ENCODE results near the gene SLMAP. TPM values are rescaled to one million over a fixed set of nuclear protein-coding genes. Genes with fewer than 3 reads are reported as not detected.

The SLMAP gene
- polyA plus RNA-seq, 3 donors from 2014 or later, result 11.0 to 31.2 (median 19.3) TPM

DNA sequence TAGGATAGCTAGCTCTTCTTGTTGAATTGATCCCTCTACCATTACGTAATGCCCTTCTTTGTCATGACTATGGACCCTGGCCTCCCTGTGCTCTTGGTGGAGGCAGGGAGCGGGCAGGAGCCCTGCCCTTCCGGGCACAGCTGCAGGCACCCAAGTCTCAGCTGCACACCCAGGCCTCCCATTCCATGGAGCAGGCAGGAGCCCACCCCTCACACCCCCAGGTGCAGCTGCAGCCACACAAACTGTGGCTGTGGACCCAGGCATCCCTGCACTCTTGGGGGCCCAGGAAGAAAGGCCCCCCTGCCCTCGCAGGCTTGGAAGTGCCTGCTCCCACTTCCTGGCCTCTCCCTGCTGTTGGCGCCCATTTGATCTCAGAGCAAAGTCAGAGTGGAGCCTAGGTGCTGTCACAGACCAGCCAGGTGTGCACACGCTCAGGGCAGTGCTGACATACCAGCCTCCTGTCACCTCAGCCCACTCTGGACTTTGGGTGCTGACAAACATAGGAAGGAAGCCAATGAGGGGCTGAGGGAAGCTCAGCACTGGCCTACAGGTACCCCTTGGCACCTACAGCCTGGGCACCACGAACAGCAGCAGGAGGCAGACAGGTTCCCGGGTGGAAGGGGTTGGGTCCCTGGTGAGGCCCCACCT is 53.0 kb downstream of the SLMAP start:
- DNase-seq, result no peak
- Mint-ChIP-seq H3K27ac (no peak overlapping the region), H3K9me3 (no peaks in the 10 kb centered on the region), H3K4me3 (no peak overlapping the region), H3K4me1 (peaks cover 51 to 63% of the 10 kb centered on the region in 2 donors), H3K36me3 (no peaks in the 10 kb centered on the region), H3K27me3 (ENCODE audit: low read depth in 3 of 3) (peaks cover 0 to 2% (median 1%) of the 10 kb centered on the region in 3 donors)

DNA sequence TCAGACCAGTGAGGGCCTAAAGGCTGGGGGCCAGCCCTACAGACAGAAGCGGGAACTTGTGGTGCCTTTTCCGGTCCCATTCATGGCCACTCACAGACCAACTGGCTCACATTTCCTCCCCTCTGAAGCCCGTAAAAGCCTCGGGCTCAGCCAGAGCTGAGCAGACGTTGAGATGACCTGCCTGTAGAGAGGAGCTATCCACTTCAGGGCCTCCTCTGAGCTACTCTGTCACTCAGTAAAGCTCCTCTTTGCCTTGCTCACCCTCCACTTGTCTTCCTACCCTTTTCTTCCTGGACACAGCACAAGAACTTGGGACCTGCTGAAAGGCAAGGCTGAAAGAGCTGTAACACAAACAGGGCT is 53.5 kb downstream of the SLMAP start:
- no peak for DNase-seq
- Mint-ChIP-seq H3K27me3 (ENCODE audit: low read depth in 3 of 3) (peaks cover 0 to 2% (median 1%) of the 10 kb centered on the region in 3 donors), H3K4me3 (no peak overlapping the region), H3K36me3 (no peaks in the 10 kb centered on the region), H3K4me1 (peaks cover 52 to 63% of the 10 kb centered on the region in 2 donors), H3K27ac (peak overlapping the region in 1 of 6 donors; percentile 25), H3K9me3 (no peaks in the 10 kb centered on the region)

DNA sequence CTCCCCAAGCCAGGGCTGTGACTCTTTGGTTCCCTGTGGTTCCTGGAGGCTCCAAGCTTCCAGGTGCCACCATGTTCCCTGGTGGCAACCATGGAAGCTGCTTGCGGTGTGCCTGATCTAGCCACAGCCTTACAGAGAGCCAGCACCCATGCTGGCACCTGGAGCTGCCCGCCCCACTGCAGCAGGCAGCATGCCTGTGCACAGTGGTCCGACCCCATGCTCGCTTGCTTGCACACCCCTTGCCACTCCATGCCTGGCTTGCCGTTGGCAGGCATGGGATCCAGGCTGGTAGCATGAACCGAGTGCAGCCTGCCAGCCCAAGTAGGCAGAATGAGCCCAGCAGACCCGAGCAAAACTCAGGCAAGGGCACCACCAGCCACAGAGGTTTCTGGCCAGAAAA is 53.9 kb downstream of the SLMAP start:
- Mint-ChIP-seq H3K4me1 (peaks cover 52 to 63% of the 10 kb centered on the region in 2 donors), H3K9me3 (no peaks in the 10 kb centered on the region), H3K27me3 (ENCODE audit: low read depth in 3 of 3) (peaks cover 0 to 2% (median 1%) of the 10 kb centered on the region in 3 donors), H3K36me3 (no peaks in the 10 kb centered on the region), H3K27ac (no peak overlapping the region), H3K4me3 (no peak overlapping the region)
- DNase-seq, result no peak

DNA sequence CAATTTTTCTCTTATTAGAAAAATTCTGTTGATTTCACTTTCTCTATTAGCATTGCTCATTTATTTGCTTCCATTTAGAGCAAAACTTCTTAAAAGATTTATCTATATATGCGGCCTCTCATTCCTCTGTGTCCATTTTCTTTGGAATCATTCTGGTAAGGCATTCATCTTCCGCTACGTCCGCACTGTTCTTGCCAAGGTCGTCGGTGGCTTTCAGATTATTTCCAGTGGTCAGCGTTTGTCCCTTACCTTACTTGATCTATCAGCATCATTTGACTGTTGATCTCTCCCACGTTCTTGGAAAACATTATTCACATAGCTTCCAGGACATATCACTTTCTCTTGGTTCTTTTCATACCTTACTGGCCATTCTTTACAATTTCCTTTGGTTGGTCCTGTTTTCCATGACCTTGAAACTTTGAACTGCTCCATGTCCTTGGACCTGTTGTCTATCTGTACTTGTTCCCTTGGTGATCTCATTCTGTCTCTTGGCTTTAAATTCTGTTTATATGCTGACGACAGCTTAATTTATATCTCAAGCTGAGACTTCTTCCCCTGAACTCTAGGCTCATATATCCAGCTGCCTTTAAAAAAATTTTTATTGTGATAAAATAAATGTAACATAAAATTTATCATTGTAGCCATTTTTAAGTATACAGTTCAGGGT is 54.5 kb downstream of the SLMAP start:
- peak overlapping the region in 2 of 6 donors; percentile 35 for H3K27ac Mint-ChIP-seq
- peaks cover 51 to 63% of the 10 kb centered on the region in 2 donors for H3K4me1 Mint-ChIP-seq

DNA sequence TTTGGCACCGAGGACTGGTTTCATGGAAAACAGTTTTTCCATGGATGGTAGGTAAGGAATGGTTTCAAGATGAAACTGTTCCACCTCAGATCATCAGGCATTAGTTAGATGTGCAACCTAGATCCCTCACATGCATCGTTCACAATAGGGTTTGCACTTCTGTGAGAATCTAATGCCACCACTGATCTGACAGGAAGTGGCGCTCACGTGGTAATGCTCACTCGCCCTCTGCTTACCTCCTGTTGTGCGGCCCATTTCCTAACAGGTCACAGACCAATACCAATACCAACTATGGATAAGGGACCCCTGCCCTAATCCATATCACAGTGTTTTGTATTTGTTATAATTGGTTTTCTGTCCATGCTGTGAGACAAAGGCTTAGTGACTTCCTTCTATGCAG is 58.9 kb downstream of the SLMAP start:
- DNase-seq, result peak; percentile 43 to 50 (median 44)
- Mint-ChIP-seq H3K4me3 (peak overlapping the region; percentile 21 to 68 (median 60)), H3K36me3 (no peaks in the 10 kb centered on the region), H3K4me1 (peaks cover 32 to 61% of the 10 kb centered on the region in 2 donors), H3K27me3 (ENCODE audit: low read depth in 3 of 3) (peaks cover 0 to 4% (median 2%) of the 10 kb centered on the region in 3 donors), H3K9me3 (no peaks in the 10 kb centered on the region), H3K27ac (peak overlapping the region; percentile 58 to 92 (median 88))

More for the DNA sequence above, 54.5 kb downstream of the SLMAP start:
- H3K4me3 Mint-ChIP-seq, result no peak overlapping the region
- H3K36me3 Mint-ChIP-seq, result no peaks in the 10 kb centered on the region
- H3K27me3 Mint-ChIP-seq (ENCODE audit: low read depth in 3 of 3), result peaks cover 0 to 2% (median 1%) of the 10 kb centered on the region in 3 donors
- H3K9me3 Mint-ChIP-seq, result no peaks in the 10 kb centered on the region
- DNase-seq, result no peak

DNA sequence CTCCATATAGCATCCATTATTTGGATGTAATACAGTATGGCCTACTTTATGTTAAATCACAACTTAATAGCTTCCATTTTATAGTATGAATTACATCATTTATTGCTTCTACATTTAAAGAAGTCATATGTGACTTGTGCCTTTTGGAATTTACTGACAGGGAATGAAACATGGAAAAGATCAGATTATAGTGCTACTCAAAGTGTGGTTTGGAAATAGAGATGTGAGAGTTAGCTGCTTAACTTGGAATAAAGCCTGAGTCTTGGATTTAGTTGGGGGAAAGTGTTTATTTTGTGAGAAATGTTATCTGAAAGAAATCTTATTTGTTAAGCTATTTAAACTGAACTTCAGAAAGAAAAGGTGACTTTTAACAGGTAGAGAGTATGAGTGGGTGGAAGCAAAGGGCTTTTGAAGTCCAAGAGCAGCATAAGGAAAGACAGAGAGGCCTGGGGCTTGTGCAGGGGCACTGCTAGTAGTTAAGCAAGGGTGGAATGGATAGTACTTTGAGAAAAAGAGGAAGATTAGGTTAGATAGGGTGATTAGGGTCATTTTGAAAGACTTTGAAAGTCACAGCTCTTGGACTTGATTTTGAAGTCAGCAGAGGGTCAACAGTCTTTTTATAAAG is 60.5 kb downstream of the SLMAP start:
- H3K27ac Mint-ChIP-seq, result peak overlapping the region in 4 of 6 donors; percentile 7 to 44 (median 21)
- no peak overlapping the region for H3K4me3 Mint-ChIP-seq
- peaks cover 2 to 4% (median 2%) of the 10 kb centered on the region in 3 donors for H3K27me3 Mint-ChIP-seq (ENCODE audit: low read depth in 3 of 3)

DNA sequence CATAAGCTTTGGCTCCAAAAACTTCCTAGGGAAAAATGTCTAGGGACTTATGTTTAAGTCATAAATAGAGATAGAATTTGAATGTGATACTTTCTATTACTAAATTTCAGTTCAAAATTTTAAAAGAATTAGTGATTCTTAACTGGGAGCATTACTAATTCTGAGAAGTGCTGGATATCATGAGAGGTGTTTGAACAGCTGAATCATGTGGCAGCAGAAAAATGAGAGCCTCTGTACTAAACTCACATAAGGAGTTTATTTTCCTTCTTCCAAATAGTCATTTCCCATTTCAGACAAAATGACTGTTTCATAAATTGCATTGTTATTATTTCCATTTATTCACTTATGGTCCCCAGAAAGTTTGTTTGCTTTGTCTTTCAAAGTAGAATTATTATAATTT is 62.7 kb downstream of the SLMAP start:
- Mint-ChIP-seq H3K36me3 (no peaks in the 10 kb centered on the region), H3K4me3 (no peak overlapping the region), H3K9me3 (no peaks in the 10 kb centered on the region), H3K4me1 (peaks cover 34 to 61% of the 10 kb centered on the region in 2 donors), H3K27me3 (ENCODE audit: low read depth in 3 of 3) (peaks cover under 1 to 4% (median 2%) of the 10 kb centered on the region in 3 donors), H3K27ac (no peak overlapping the region)
- DNase-seq, result no peak

More for the DNA sequence above, 60.5 kb downstream of the SLMAP start:
- Mint-ChIP-seq H3K36me3 (no peaks in the 10 kb centered on the region), H3K4me1 (peaks cover 35 to 52% of the 10 kb centered on the region in 2 donors), H3K9me3 (no peaks in the 10 kb centered on the region)
- no peak for DNase-seq

DNA sequence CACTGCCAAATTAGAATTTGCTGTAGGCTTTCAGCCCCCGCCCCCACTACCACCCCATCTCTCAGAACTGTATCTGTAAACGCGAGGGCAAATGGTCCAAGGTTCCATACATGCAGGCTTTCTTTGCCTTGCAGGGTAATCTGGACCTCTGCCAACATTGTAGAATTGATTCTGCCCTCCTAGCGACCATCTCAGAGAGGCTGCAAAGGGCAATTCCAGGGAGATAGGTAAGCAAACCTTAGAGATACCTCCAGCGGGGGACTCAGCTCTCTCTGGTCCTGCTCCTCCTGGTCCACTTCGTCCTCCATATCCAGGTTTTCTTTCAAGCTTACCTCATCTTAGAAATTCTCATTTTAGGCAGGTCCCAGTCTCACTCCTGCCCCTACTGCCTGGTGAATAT is 64.4 kb downstream of the SLMAP start:
- no peak for DNase-seq
- Mint-ChIP-seq H3K27me3 (ENCODE audit: low read depth in 3 of 3) (peaks cover 0 to 4% (median 2%) of the 10 kb centered on the region in 3 donors), H3K4me3 (no peak overlapping the region), H3K4me1 (peaks cover 21 to 58% of the 10 kb centered on the region in 2 donors), H3K9me3 (no peaks in the 10 kb centered on the region), H3K36me3 (no peaks in the 10 kb centered on the region), H3K27ac (no peak overlapping the region)

DNA sequence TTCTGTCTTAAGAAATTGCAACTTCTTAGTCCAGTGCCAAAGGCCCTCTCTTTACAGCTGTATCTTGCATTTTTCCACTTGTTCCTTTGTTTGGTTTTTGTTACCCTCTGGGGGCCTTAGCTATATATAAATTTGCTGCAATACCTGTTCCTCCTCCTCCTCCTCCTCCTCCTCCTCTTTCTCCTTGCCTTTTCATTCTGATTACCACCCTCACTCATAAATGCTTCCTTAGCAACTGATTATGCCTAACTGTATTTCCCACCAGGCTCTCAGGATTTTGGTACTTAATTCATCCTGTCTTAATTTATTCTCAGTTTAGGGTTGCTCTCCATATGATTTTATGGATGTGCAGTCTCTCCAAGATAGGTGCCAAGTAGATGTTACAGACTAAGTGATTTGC is 65.7 kb downstream of the SLMAP start:
- Mint-ChIP-seq H3K36me3 (no peaks in the 10 kb centered on the region), H3K4me1 (peaks cover 21 to 56% of the 10 kb centered on the region in 2 donors), H3K4me3 (no peak overlapping the region), H3K27ac (peak overlapping the region in 1 of 6 donors; percentile 31), H3K9me3 (no peaks in the 10 kb centered on the region), H3K27me3 (ENCODE audit: low read depth in 3 of 3) (peaks cover 1 to 4% (median 2%) of the 10 kb centered on the region in 3 donors)
- no peak for DNase-seq

DNA sequence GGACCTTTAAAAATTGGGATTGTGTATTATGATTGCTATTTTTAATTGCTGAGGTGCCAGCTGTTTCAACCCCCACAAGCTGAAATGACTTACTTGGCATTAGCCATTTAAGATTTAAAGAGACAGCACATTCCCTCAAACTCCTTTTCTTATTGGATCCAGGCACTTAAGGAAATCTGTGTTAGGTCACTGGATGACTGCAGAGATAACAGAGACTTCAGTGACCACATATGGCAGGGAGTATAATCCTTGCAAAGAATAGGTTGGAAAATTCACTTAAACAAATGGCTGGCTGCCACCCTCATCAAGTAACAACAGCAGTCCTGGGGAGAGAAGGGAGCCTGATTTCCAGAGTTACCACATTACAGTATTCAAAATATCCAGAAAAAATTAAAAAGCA is 66.6 kb downstream of the SLMAP start:
- H3K4me3 Mint-ChIP-seq, result no peak overlapping the region

DNA sequence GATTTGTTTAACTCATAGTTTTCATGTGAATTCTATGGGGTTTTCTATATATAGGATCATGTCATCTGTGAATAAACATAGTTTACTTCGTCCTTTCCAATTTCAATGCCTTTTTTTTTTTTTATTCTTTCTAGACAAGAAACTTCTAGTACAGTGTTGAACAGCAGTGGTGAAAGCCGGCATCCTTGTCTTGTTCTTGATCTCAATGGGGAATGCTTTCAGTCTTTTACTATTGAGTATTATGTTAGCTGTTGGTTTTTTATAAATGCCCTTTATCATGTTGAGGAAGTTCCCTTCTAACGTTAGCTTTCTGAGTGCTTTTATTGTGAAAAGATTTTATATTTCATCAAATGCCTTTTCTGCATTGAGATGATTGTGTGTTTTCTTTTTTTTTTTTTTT is 69.0 kb downstream of the SLMAP start:
- Mint-ChIP-seq H3K27ac (no peak overlapping the region), H3K4me1 (peaks cover 13 to 40% of the 10 kb centered on the region in 2 donors)

More for the DNA sequence above, 66.6 kb downstream of the SLMAP start:
- H3K4me1 Mint-ChIP-seq, result peaks cover 21 to 51% of the 10 kb centered on the region in 2 donors
- H3K36me3 Mint-ChIP-seq, result no peaks in the 10 kb centered on the region
- peaks cover 1 to 4% (median 2%) of the 10 kb centered on the region in 3 donors for H3K27me3 Mint-ChIP-seq (ENCODE audit: low read depth in 3 of 3)
- no peaks in the 10 kb centered on the region for H3K9me3 Mint-ChIP-seq
- H3K27ac Mint-ChIP-seq, result no peak overlapping the region
- no peak for DNase-seq

DNA sequence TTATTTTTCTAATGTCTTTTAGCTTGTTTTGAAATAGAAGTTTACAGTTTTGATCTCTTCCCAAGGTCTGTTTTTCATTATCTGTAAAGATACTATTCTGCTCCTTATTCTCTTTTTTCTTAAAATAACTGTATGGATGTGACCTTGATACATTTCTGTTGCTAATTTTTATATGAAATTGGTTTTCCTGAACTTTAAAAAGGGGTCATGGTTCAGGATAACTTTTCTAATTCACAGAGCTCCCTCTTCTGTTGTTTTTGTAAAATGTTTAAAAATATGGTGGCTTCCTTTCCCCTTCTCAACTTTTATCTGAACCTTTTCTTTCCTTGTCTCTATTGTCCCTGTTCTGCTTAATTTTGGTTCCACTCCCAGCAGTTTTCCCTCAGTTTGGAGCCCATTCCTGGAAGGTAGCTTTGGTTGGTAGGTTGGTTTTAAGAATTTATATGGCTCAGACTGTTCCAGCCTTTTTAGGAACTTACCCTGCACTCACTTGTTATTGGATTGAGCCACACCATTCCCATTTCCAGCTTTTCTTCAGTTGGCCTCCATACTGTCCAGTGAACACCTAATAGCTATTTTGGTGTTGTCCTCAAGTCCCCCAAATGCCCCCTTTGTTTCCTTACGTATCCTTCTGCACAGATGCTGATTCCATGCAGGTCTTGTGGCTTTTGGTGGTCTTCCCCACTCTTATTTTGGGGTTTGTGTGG is 70.3 kb downstream of the SLMAP start:
- no peak for DNase-seq
- H3K4me3 Mint-ChIP-seq, result no peak overlapping the region
- H3K27me3 Mint-ChIP-seq (ENCODE audit: low read depth in 3 of 3), result peaks cover 0 to 1% (median 0%) of the 10 kb centered on the region in 3 donors
- peaks cover 0 to 9% (median 0%) of the 10 kb centered on the region in 3 donors for H3K36me3 Mint-ChIP-seq
- peaks cover 11 to 40% of the 10 kb centered on the region in 2 donors for H3K4me1 Mint-ChIP-seq
- H3K27ac Mint-ChIP-seq, result peak overlapping the region in 3 of 6 donors; percentile 2 to 36 (median 19)
- no peaks in the 10 kb centered on the region for H3K9me3 Mint-ChIP-seq

More for the DNA sequence above, 69.0 kb downstream of the SLMAP start:
- Mint-ChIP-seq H3K9me3 (no peaks in the 10 kb centered on the region), H3K27me3 (ENCODE audit: low read depth in 3 of 3) (peaks cover 0 to 2% (median 1%) of the 10 kb centered on the region in 3 donors), H3K36me3 (no peaks in the 10 kb centered on the region), H3K4me3 (no peak overlapping the region)
- no peak for DNase-seq

DNA sequence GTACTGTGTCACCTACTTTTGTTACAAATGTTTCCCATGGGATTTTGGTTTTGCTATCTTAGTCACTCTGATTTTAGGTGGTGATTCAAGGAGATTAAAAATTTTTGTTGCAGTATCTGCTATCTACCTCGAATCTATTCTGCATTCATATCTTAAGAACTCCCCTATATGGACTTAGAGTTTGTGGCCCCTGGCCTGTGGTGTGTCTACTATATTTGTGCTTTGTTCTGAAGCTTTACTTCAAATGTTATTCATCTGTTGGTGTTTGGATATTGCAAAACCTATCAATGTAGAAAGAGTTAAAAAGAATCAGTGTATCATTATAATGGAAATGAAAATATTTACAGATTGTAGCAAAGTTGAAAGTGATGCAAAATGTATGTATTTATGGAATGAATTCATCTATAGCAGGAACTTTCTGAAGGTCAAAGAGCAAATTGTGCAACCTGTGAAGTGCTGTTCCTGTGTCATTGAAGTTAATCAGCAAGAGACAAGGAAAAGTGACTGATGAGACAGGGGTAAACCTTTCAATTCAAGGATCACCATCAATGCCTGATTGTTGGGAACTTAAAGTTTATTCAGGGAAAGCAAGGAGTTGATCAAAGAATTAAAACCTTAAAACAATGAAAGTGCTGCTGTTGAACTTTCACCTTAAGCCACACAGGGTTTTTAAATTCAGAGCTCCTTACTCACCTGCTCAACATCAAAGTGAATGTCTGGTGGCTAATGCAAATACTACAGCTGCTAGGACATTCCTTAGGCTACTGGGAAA is 71.0 kb downstream of the SLMAP start:
- Mint-ChIP-seq H3K4me3 (no peak overlapping the region), H3K4me1 (peaks cover 11 to 36% of the 10 kb centered on the region in 2 donors), H3K27ac (no peak overlapping the region)

More for the DNA sequence above, 71.0 kb downstream of the SLMAP start:
- H3K9me3 Mint-ChIP-seq, result no peaks in the 10 kb centered on the region
- peaks cover 0 to 14% (median 0%) of the 10 kb centered on the region in 3 donors for H3K36me3 Mint-ChIP-seq
- DNase-seq, result no peak
- H3K27me3 Mint-ChIP-seq (ENCODE audit: low read depth in 3 of 3), result peaks cover 0 to 1% (median 0%) of the 10 kb centered on the region in 3 donors
